Measurements from ENCODE around the gene HOXA7.

The HOXA7 gene

GRCh38 chr7:27159266-27160144, 3.0 kb upstream of the HOXA7 start:
- no peak for DNase-seq (ENCODE audit: extremely low read depth in 1 of 2, low read depth in 1 of 2)

- no peak for DNase-seq (ENCODE audit: extremely low read depth in 1 of 2, low read depth in 1 of 2)
Measured at GRCh38 chr7:27158436-27159265, 2.2 kb upstream of the HOXA7 start.

GRCh38 chr7:27157702-27158431, 1.4 kb upstream of the HOXA7 start:
- no peak for DNase-seq (ENCODE audit: extremely low read depth in 1 of 2, low read depth in 1 of 2)

GRCh38 chr7:27156916-27157701, 634 bp upstream of the HOXA7 start:
- DNase-seq (ENCODE audit: extremely low read depth in 1 of 2, low read depth in 1 of 2), result no peak

GRCh38 chr7:27155816-27156507, 513 bp downstream of the HOXA7 start:
- DNase-seq (ENCODE audit: extremely low read depth in 1 of 2, low read depth in 1 of 2), result no peak

GRCh38 chr7:27154901-27155815, 1.3 kb downstream of the HOXA7 start:
- no peak for DNase-seq (ENCODE audit: extremely low read depth in 1 of 2, low read depth in 1 of 2)

- DNase-seq (ENCODE audit: extremely low read depth in 1 of 2, low read depth in 1 of 2), result no peak
Measured at GRCh38 chr7:27154369-27154768, 2.1 kb downstream of the HOXA7 start.

GRCh38 chr7:27153526-27153925, 2.9 kb downstream of the HOXA7 start:
- DNase-seq (ENCODE audit: extremely low read depth in 1 of 2, low read depth in 1 of 2), result no peak

GRCh38 chr7:27152816-27153442, 3.5 kb downstream of the HOXA7 start:
- DNase-seq (ENCODE audit: extremely low read depth in 1 of 2, low read depth in 1 of 2), result no peak

- DNase-seq (ENCODE audit: extremely low read depth in 1 of 2, low read depth in 1 of 2), result no peak
Measured at GRCh38 chr7:27151931-27152815, 4.3 kb downstream of the HOXA7 start, which contains the start of gene HOXA3. HOXA3 (minus strand) TSS chr7:27152583; CDS start chr7:27110640, 41,943 bp downstream.

- no peak for DNase-seq (ENCODE audit: extremely low read depth in 1 of 2, low read depth in 1 of 2)
Measured at GRCh38 chr7:27151341-27151930, 5.0 kb downstream of the HOXA7 start.

- DNase-seq (ENCODE audit: extremely low read depth in 1 of 2, low read depth in 1 of 2), result peak in 1 of 2 donors; percentile 52
Measured at GRCh38 chr7:27150568-27151340, 5.7 kb downstream of the HOXA7 start.

- DNase-seq (ENCODE audit: extremely low read depth in 1 of 2, low read depth in 1 of 2), result no peak
Measured at GRCh38 chr7:27149842-27150567, 6.5 kb downstream of the HOXA7 start.

GRCh38 chr7:27148756-27149641, 7.5 kb downstream of the HOXA7 start:
- no peak for DNase-seq (ENCODE audit: extremely low read depth in 1 of 2, low read depth in 1 of 2)

Measured in activated CD8-positive, alpha-beta memory T cell treated with anti-CD3 and anti-CD28 coated beads for 1 hour (primary cell).